B cell (primary cell): ENCODE data around the gene MIAT. TPM values are rescaled to one million over a fixed set of nuclear protein-coding genes. Genes with fewer than 3 reads are reported as not detected.

Experiments used
- ATAC-seq: fragments of 200-7000 bp; cut with Tn5 transposase; one replicate; pipeline ENCODE4 v1.10.0; 2021; ENCODE audit warnings: low read depth, mild to moderate bottlenecking, moderate number of reproducible peaks, moderate library complexity
- CTCF ChIA-PET: fragments of 350-600 bp; sonication (Branson Sonifier 250); formaldehyde crosslinking; loops from one replicate; lab custom pipeline; 2021; ENCODE audit warnings: antibody characterized with exemption, inconsistent platforms; lab: Charles Lee
- POLR2A ChIA-PET: fragments of 350-600 bp; sonication (Branson Sonifier 250); formaldehyde crosslinking; loops from one replicate; lab custom pipeline; 2021; ENCODE audit warnings: antibody characterized with exemption; lab: Charles Lee
- DNase-seq: peaks from one replicate; pipeline ENCODE4 v3.0.0; 2013
- H2AFZ ChIP-seq: 2 replicates; pipeline ENCODE4 v1.6.1; 2012; ENCODE audit warnings: mild to moderate bottlenecking, low read depth, low read length; ENCODE audit not compliant: insufficient read depth, poor library complexity, severe bottlenecking
- H3K27ac ChIP-seq, 2 donors: 1 replicate in 1 of 2; 2 replicates in 1 of 2; pipeline ENCODE4 v1.5.1; 2012 to 2013; ENCODE audit warnings: low read length in 2 of 2, mild to moderate bottlenecking in 2 of 2, moderate library complexity in 1 of 2
- H3K27me3 ChIP-seq, 4 experiments: fragments of 200-600 bp in 1 of 4; sonication (generic) in 1 of 4; replicated peaks in 1 of 4; 1 replicate in 2 of 4; 2 replicates in 2 of 4; pipeline versions ENCODE4 v1.6.1 to v1.7.0; 2013 to 2016; ENCODE audit warnings: low read length in 3 of 4, mild to moderate bottlenecking in 2 of 4, mixed read lengths in 1 of 4, moderate library complexity in 1 of 4; ENCODE audit not compliant: insufficient read depth in 4 of 4, control insufficient read depth in 3 of 4; ENCODE audit errors: control extremely low read depth in 1 of 4
- H3K36me3 ChIP-seq, 2 experiments: replicated peaks in 1 of 2; 1 replicate in 1 of 2; 2 replicates in 1 of 2; pipeline versions ENCODE4 v1.6.1 to v1.7.1; 2013; ENCODE audit warnings: low read length in 1 of 2; ENCODE audit not compliant: insufficient read depth in 2 of 2, control insufficient read depth in 1 of 2; ENCODE audit errors: control extremely low read depth in 1 of 2, extremely low read depth in 1 of 2
- H3K4me1 ChIP-seq, 2 donors: fragments of 200-600 bp in 1 of 2; sonication (generic) in 1 of 2; 1 replicate in 1 of 2; 2 replicates in 1 of 2; pipeline versions ENCODE4 v1.5.1 to v1.6.1; 2013 to 2017; ENCODE audit warnings: low read length in 2 of 2; ENCODE audit not compliant: control insufficient read depth in 2 of 2, insufficient read depth in 2 of 2
- H3K4me2 ChIP-seq: replicated peaks from 2 replicates; pipeline ENCODE3; 2012; ENCODE audit warnings: mild to moderate bottlenecking, low read depth, low read length; ENCODE audit not compliant: poor library complexity, severe bottlenecking
- H3K4me3 ChIP-seq, 5 experiments: fragments of 200-600 bp in 1 of 5; sonication (generic) in 1 of 5; 1 replicate in 3 of 5; 2 replicates in 2 of 5; pipeline versions ENCODE4 v1.5.1 to v1.7.0; 2011 to 2016; ENCODE audit warnings: low read length in 4 of 5, mild to moderate bottlenecking in 4 of 5, low read depth in 2 of 5, control low read depth in 1 of 5, moderate library complexity in 1 of 5; ENCODE audit not compliant: insufficient read depth in 1 of 5; ENCODE audit errors: control extremely low read depth in 1 of 5, extremely low read depth in 1 of 5
- H3K79me2 ChIP-seq: fragments of 200-600 bp; sonication (generic); one replicate; pipeline ENCODE4 v1.6.0; 2016; ENCODE audit warnings: low read length; ENCODE audit not compliant: control insufficient read depth, insufficient read depth
- H3K9ac ChIP-seq: fragments of 200-600 bp; sonication (generic); 2 replicates; pipeline ENCODE4 v1.6.1; 2017; ENCODE audit warnings: mild to moderate bottlenecking, low read length, moderate library complexity
- H3K9me3 ChIP-seq, 3 donors: one replicate each; pipeline versions ENCODE4 v1.6.1 to v1.7.1; 2013; ENCODE audit warnings: low read length in 2 of 3; ENCODE audit not compliant: control insufficient read depth in 2 of 3, insufficient read depth in 1 of 3; ENCODE audit errors: control extremely low read depth in 1 of 3
- H4K20me1 ChIP-seq: 2 replicates; pipeline ENCODE4 v1.6.0; 2012; ENCODE audit warnings: mild to moderate bottlenecking, low read length; ENCODE audit not compliant: insufficient read depth, control insufficient read depth, poor library complexity, severe bottlenecking
- H3K27ac Mint-ChIP-seq: one replicate; pipeline ENCODE4 v1.8.0; 2021; ENCODE audit warnings: mixed read lengths
- H3K27me3 Mint-ChIP-seq: one replicate; pipeline ENCODE4 v1.8.0; 2021; ENCODE audit warnings: mixed read lengths
- H3K4me1 Mint-ChIP-seq: one replicate; pipeline ENCODE4 v1.8.0; 2021; ENCODE audit warnings: mixed read lengths
- H3K4me3 Mint-ChIP-seq: one replicate; pipeline ENCODE4 v1.8.0; 2021; ENCODE audit warnings: mixed read lengths
- H3K9me3 Mint-ChIP-seq: one replicate; pipeline ENCODE4 v1.8.0; 2022; ENCODE audit warnings: mixed read lengths; ENCODE audit not compliant: insufficient read depth
- EZH2 ChIP-seq: IDR thresholded peaks from 2 replicates; pipeline ENCODE4 v1.6.1; 2012; ENCODE audit warnings: borderline replicate concordance, low read depth, mild to moderate bottlenecking, moderate library complexity, low read length; ENCODE audit not compliant: insufficient read depth, poor library complexity, severe bottlenecking
- whole genome bisulfite sequencing: methylation state at CpG from one replicate; pipeline ENCODE4 v1.1.5; 2013; ENCODE audit warnings: missing lambda C conversion rate; ENCODE audit not compliant: insufficient coverage; 5-methylcytosine and 5-hydroxymethylcytosine counted together
- intact Hi-C: fragments of 100-400 bp; cut with micrococcal nuclease; formaldehyde crosslinking; loops from one replicate; pipeline ENCODE4 v1.10.0; 2022
- polyA plus RNA-seq: library from polyadenylated mRNA; depleted of rRNA; stranded (reverse); fragments of >200 nt; gene quantifications from 2 replicates; pipeline ENCODE4 v1.2.3, GENCODE V29; 2012
- total RNA-seq, 2 donors: library from RNA; stranded (reverse); fragments of 120-200 nt in 1 of 2; gene quantifications; 1 replicate in 1 of 2; 2 replicates in 1 of 2; pipeline versions ENCODE4 v1.2.3 to v1.2.4, GENCODE V29; 2013 to 2022
- TF ChIP-seq, protein P1 (sequence below): fragments of 200-600 bp; IDR thresholded peaks from one replicate; pipeline ENCODE4 v1.8.0; 2022; ENCODE audit warnings: antibody characterized with exemption, mild to moderate bottlenecking

The MIAT gene
- total and polyA plus RNA-seq, 2 donors (not counting 1 experiment from before 2014, with no cell fraction given), result 14.8 to 18.4 TPM

DNA sequence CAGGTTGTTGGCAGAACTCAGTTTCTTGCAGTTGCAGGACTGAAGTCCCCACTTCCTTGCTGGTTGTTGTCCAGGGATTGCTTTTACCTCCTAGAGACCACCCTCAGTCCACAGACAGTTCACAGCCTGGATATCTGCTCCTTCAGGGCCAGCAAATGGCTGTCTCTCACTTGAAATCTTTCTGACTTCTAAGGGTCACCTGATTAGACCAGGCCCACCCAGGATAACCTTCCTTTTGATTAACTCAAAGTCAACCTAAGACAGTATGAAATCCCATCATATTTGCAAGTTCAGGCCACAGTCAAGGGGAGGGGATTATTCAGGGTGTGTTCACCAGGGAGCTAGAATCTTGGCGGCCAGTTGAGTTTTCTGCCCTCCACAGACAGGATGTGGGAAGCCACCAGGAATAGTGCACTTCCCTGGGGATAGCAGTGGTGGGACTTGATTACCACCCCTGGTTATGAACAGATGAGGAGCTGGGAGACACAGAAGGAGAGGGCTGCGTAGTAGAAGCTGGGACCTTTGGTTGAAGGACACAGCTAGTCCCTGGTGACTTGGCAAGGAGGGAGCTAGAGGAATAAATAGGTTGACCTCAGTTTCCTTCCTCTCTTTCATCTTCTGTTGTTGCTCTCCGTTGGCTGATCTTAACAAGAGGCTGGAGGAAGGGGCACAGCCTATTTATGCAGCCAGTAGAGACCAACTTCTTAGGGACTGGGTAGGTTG, 33.4 kb downstream of the MIAT start:
- H4K20me1 ChIP-seq, result peaks cover 91% of the 10 kb centered on the region
- H3K9me3 ChIP-seq, result peaks cover 0 to 4% (median 0%) of the 10 kb centered on the region in 3 donors
- H3K27me3 ChIP-seq, result no peaks in the 10 kb centered on the region
- H3K9ac ChIP-seq, result no peak overlapping the region
- DNase-seq (no peak), ATAC-seq (no peak)
- peaks cover 0 to 54% of the 10 kb centered on the region in 2 experiments for H3K36me3 ChIP-seq
- H3K79me2 ChIP-seq, result peaks cover 97% of the 10 kb centered on the region
- H3K4me2 ChIP-seq, result no peak overlapping the region
- H3K9me3 Mint-ChIP-seq, result peaks cover 5% of the 10 kb centered on the region
- no peaks in the 10 kb centered on the region for H3K27me3 Mint-ChIP-seq
- H3K4me1 ChIP-seq, result peaks cover 0 to 4% of the 10 kb centered on the region in 2 donors
- POLR2A ChIA-PET, result no interaction called here
- TF ChIP-seq, protein P1, sequence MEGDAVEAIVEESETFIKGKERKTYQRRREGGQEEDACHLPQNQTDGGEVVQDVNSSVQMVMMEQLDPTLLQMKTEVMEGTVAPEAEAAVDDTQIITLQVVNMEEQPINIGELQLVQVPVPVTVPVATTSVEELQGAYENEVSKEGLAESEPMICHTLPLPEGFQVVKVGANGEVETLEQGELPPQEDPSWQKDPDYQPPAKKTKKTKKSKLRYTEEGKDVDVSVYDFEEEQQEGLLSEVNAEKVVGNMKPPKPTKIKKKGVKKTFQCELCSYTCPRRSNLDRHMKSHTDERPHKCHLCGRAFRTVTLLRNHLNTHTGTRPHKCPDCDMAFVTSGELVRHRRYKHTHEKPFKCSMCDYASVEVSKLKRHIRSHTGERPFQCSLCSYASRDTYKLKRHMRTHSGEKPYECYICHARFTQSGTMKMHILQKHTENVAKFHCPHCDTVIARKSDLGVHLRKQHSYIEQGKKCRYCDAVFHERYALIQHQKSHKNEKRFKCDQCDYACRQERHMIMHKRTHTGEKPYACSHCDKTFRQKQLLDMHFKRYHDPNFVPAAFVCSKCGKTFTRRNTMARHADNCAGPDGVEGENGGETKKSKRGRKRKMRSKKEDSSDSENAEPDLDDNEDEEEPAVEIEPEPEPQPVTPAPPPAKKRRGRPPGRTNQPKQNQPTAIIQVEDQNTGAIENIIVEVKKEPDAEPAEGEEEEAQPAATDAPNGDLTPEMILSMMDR, result no peak
- no peak for TF ChIP-seq EZH2
- H3K4me3 ChIP-seq, result no peak overlapping the region
- no peak overlapping the region for H3K27ac Mint-ChIP-seq
- intact Hi-C loops, result no loop called here
- H3K4me1 Mint-ChIP-seq, result peaks cover 38% of the 10 kb centered on the region
- CTCF ChIA-PET, result interaction anchor here (1.4 kb wide), 1 partner anchor 10 kb away, joined by 3 read pairs; no protein-coding TSS in a partner anchor
- H2AFZ ChIP-seq, result no peak overlapping the region
- H3K4me3 Mint-ChIP-seq, result no peak overlapping the region
- H3K27ac ChIP-seq, result no peak overlapping the region
- WGBS, result 18% methylated on average over 3 of the region's 3 CpGs

DNA sequence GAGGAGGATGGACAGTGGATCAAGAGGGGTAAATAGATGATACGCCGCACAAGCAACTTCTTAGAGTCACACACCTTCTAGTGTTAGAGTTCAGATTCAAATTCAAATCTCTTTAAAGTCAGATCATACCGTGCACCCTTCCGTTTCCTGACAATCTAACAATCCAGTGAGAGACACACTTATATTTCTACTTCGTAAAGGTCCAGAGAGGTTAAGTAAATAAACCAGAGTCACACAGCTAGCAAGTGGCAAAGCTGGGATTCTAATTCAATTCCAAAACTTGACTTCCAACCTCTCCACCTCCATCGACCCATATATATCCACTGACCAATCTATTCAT, 34.0 kb downstream of the MIAT start:
- no peak for ATAC-seq
- CTCF ChIA-PET, result interaction anchor here (1.4 kb wide), 1 partner anchor 9 kb away, joined by 3 read pairs; no protein-coding TSS in a partner anchor
- no peaks in the 10 kb centered on the region for H3K27me3 ChIP-seq
- peaks cover 89% of the 10 kb centered on the region for H4K20me1 ChIP-seq
- no peak overlapping the region for H2AFZ ChIP-seq
- no peak overlapping the region for H3K27ac Mint-ChIP-seq
- peaks cover 97% of the 10 kb centered on the region for H3K79me2 ChIP-seq
- peaks cover 0 to 4% of the 10 kb centered on the region in 2 donors for H3K4me1 ChIP-seq
- intact Hi-C loops, result no loop called here
- H3K4me3 ChIP-seq, result no peak overlapping the region
- TF ChIP-seq, protein P1, result no peak
- TF ChIP-seq EZH2, result no peak
- peaks cover 5% of the 10 kb centered on the region for H3K9me3 Mint-ChIP-seq
- H3K27me3 Mint-ChIP-seq, result no peaks in the 10 kb centered on the region
- 95% methylated on average over 3 of the region's 6 CpGs for whole genome bisulfite sequencing
- POLR2A ChIA-PET, result no interaction called here
- no peak overlapping the region for H3K4me2 ChIP-seq
- DNase-seq, result no peak
- peaks cover 36% of the 10 kb centered on the region for H3K4me1 Mint-ChIP-seq
- no peak overlapping the region for H3K27ac ChIP-seq
- H3K36me3 ChIP-seq, result peaks cover 0 to 51% of the 10 kb centered on the region in 2 experiments
- H3K9me3 ChIP-seq, result peaks cover 0 to 4% (median 0%) of the 10 kb centered on the region in 3 donors
- H3K9ac ChIP-seq, result no peak overlapping the region
- H3K4me3 Mint-ChIP-seq, result no peak overlapping the region
